COR-L47 (cell line): ENCODE measurements around the gene ZNF26.
"Not testable (repeated sequence)": the region's sequence is repeated elsewhere in the genome, so short reads cannot be mapped to it uniquely, and the experiment has no call there.

Experiments
- DNase-seq: peaks from one replicate; lab custom pipeline; 2025; lab: John Stamatoyannopoulos, UW

The ZNF26 gene

DNA sequence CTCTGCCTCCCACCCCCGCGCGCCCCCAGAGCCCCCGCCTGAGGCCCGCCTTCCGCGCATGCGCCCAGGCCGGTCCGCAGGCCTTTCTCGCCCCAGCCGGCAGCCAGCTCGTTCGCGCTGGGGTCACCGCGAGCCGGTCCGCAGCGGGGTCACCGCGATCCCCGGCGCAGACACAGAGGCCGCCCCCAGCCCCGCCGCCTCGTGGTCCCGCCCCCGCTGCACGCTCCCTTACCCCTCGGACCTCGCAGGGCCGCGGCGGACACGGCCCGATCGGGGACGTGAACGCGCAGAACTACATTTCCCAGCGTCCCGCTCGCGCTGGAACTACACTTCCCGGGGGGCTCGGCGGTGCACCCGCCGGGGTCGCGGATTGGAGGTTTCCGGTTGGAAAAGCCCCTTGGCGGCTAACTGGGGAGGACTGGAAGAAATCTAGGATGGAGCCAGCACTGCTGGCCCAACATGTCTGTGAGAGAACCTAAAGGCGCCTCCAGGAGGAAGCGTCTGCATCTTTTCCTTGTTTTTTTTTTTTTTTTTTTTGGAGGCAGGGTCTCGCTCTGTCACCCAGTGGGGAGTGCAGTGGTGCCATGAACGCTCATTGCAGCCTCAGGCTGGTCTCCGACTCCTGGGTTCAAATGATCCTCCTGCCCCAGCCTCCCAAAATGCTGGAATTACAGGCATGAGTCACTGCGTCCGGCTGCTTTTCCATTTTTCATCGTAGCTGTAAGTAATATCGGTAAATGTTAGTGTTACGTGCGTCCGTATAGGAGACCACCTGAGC is 30.0 kb upstream of the ZNF26 start, which contains the start of gene ZNF605:
Gene ZNF605 (minus strand): TSS at position 296 of the 778 bp plus-strand sequence. CDS start 10,671 bp downstream, outside the sequence.
- DNase-seq: peak; percentile 86

- DNase-seq: not testable (repeated sequence)
These were observed 24.4 kb upstream of the ZNF26 start for GRCh38 chr12:132961790-132962189.

- not testable (repeated sequence) for DNase-seq
These were observed 22.2 kb upstream of the ZNF26 start for GRCh38 chr12:132963947-132964346.

GRCh38 chr12:132965796-132966195 is 20.4 kb upstream of the ZNF26 start:
- DNase-seq: no peak

DNA sequence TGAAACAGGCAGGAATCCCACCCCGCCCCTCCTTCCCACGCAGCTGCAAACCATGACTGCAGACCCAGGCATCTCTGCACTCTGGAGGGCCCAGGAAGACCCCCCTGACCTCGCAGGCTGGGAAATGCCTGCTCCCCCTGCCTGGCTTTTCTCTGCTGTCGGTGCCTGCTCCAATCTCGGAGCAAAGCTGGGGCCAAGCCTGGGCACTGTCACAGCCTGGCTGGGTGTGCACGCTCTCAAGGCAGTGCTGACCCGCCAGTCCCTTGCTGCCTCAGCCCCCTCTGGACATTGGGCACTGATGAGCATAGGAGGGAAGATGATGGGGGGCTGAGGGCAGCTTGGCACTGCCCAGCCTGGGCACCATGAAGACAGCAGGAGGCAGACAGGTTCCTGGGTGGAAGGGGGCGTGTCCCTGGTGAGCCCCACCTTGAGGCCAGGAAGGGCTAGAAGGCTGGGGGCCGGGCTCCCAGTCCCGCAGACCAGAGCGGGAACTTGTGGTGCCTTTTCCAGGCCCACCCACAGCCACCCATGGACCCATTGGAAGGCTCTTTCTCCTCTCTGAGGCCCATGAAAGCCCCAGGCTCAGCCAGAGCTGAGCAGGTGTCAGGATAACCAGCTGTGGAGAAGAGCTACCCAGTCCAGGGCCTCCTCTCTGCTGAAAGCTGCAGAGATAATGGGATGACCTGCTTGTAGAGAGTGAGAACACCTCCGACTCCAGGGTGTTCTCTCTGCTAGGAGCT is 19.3 kb upstream of the ZNF26 start:
- no peak for DNase-seq

- no peak for DNase-seq
These were observed 18.4 kb upstream of the ZNF26 start for GRCh38 chr12:132967736-132968135.

GRCh38 chr12:132972374-132972773 is 13.8 kb upstream of the ZNF26 start:
- DNase-seq: no peak

GRCh38 chr12:132976870-132977269 is 9.3 kb upstream of the ZNF26 start:
- not testable (repeated sequence) for DNase-seq

GRCh38 chr12:132986885-132987225 is 688 bp downstream of the ZNF26 start:
- no peak for DNase-seq

- no peak for DNase-seq
These were observed 12.6 kb downstream of the ZNF26 start for GRCh38 chr12:132998741-132999140.

- DNase-seq: no peak
These were observed 24.6 kb downstream of the ZNF26 start for GRCh38 chr12:133010657-133011297.

GRCh38 chr12:133023566-133023965 is 37.4 kb downstream of the ZNF26 start:
- no peak for DNase-seq

GRCh38 chr12:133026996-133027395 is 40.8 kb downstream of the ZNF26 start:
- no peak for DNase-seq

DNA sequence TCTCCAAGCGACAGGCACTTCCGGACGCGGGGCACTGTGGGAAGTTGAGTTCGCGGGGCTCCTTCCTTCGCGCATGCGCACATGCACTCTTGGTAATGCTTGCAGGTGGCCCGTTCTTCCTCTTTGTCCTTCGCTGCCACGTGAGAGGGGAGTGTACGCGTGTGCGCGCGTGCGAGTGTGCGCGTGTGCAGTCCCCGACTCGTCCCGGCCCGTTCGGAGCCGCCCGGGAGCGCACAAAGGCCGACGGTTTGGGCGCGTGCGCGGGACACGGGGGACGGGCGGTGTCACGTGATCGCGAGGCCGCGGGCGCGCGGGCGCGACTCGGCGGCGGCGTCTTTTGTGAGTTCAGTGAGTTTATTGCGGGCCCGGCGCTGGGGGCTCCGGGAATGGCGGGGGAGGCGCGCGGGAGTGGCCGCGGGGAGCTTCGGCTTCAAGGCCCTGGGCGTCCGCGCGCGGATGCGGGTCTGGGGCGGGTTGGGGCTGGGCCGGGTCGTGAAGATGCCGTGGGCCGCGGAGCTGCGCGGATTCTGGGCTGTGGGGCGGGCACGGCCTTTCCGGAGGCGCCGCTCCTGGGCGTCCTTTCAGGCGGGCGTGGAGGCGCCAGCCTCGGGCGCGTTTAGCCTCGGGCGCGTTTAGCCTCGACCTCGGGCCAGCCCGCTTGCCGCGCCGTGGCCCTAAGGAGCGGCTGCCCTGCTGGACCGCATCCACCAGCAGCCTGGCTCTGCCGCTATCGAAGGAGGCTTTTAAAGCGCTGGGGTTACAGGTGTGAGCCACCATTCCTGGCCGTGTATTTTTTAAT is 51.2 kb downstream of the ZNF26 start, which contains the start of gene ZNF84:
Gene ZNF84 (plus strand): TSS at position 303 of the 799 bp plus-strand sequence. CDS start 3,959 bp downstream, outside the sequence.
- DNase-seq: peak; percentile 99

GRCh38 chr12:133038118-133038709 is 52.0 kb downstream of the ZNF26 start:
- DNase-seq: no peak

GRCh38 chr12:133046698-133047097 is 60.5 kb downstream of the ZNF26 start:
- no peak for DNase-seq

DNA sequence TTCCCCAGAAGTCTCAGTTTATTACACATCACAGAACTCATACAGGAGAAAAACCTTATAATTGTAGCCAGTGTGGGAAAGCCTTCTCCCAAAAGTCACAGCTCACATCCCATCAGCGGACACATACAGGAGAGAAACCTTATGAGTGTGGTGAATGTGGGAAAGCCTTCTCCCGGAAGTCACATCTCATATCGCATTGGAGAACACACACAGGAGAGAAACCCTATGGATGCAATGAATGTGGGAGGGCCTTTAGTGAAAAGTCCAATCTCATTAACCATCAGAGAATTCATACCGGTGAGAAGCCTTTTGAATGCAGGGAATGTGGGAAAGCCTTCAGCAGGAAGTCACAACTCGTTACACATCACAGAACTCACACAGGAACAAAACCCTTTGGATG is 71.3 kb downstream of the ZNF26 start:
- DNase-seq: no peak

- DNase-seq: no peak
These were observed 72.3 kb downstream of the ZNF26 start for GRCh38 chr12:133058203-133059113.

GRCh38 chr12:133061954-133062353 is 75.8 kb downstream of the ZNF26 start:
- DNase-seq: no peak

- DNase-seq: no peak
These were observed 77.4 kb downstream of the ZNF26 start for GRCh38 chr12:133063556-133063955.
